ENCODE measurements around the gene NR6A1. TPM values are rescaled to one million over a fixed set of nuclear protein-coding genes. Genes with fewer than 3 reads are reported as not detected.

Gene NR6A1
- 0.27 and 0.47 TPM in 2 replicates for total RNA-seq

GRCh38 chr9:124771021-124771866 is at the start of gene NR6A1:
Gene NR6A1 (minus strand): TSS chr9:124771311.

GRCh38 chr9:124776954-124777648 is 6.0 kb upstream of the NR6A1 start, which contains the start of gene OLFML2A:
Gene OLFML2A (plus strand): TSS chr9:124777133. CDS start chr9:124777271, 138 bp downstream.

GRCh38 chr9:124506931-124507879 is 263.9 kb downstream of the NR6A1 start, which contains the start of gene NR5A1:
Gene NR5A1 (minus strand): TSS chr9:124507399. CDS start chr9:124503395, 4,004 bp downstream.

Other genes starting within 250 kb of the NR6A1 start
- under 0.01 and 0.11 TPM in 2 replicates for gene OLFML2A, start 5.8 kb upstream of the NR6A1 start, total RNA-seq
- gene WDR38, start 82.1 kb upstream of the NR6A1 start, total RNA-seq = not detected in 2 replicates
- 4,029 and 4,203 TPM in 2 replicates for gene RPL35, start 90.6 kb upstream of the NR6A1 start, total RNA-seq
- 40.7 and 59.1 TPM in 2 replicates for gene ARPC5L, start 90.8 kb upstream of the NR6A1 start, total RNA-seq
- 8.1 and 9.3 TPM in 2 replicates for gene GOLGA1, start 169.8 kb upstream of the NR6A1 start, total RNA-seq